HG03565 (cell line): Measurements from ENCODE around the gene CCDC177.
"Not testable (repeated sequence)": the region's sequence is repeated elsewhere in the genome, so short reads cannot be mapped to it uniquely, and the experiment has no call there.

Experiments used
- ATAC-seq: cut with Tn5 transposase; IDR thresholded peaks from one replicate; pipeline ENCODE4 v1.9.1; 2021; ENCODE audit warnings: mild to moderate bottlenecking, moderate library complexity; ENCODE audit not compliant: unreplicated experiment

CCDC177 gene

GRCh38 chr14:69600304-69600891 is 25.7 kb upstream of the CCDC177 start:
- no peak for ATAC-seq

GRCh38 chr14:69599431-69599830 is 24.8 kb upstream of the CCDC177 start:
- not testable (repeated sequence) for ATAC-seq

- no peak for ATAC-seq
Measured at GRCh38 chr14:69595336-69595735, 20.7 kb upstream of the CCDC177 start.

GRCh38 chr14:69594846-69595245 is 20.2 kb upstream of the CCDC177 start:
- ATAC-seq, result no peak

GRCh38 chr14:69593018-69593677 is 18.5 kb upstream of the CCDC177 start:
- ATAC-seq, result no peak

- ATAC-seq, result no peak
Measured at GRCh38 chr14:69591317-69591716, 16.6 kb upstream of the CCDC177 start.

GRCh38 chr14:69587389-69587788 is 12.7 kb upstream of the CCDC177 start:
- ATAC-seq, result no peak

GRCh38 chr14:69586404-69586803 is 11.7 kb upstream of the CCDC177 start:
- ATAC-seq, result no peak

GRCh38 chr14:69584389-69584788 is 9.7 kb upstream of the CCDC177 start:
- no peak for ATAC-seq

GRCh38 chr14:69582829-69583228 is 8.2 kb upstream of the CCDC177 start:
- ATAC-seq, result no peak

GRCh38 chr14:69582212-69582611 is 7.5 kb upstream of the CCDC177 start:
- ATAC-seq, result no peak

GRCh38 chr14:69581316-69581935 is 6.8 kb upstream of the CCDC177 start:
- no peak for ATAC-seq

GRCh38 chr14:69580009-69580577 is 5.4 kb upstream of the CCDC177 start:
- ATAC-seq, result no peak

- ATAC-seq, result no peak
Measured at GRCh38 chr14:69579476-69579875, 4.8 kb upstream of the CCDC177 start.

GRCh38 chr14:69574954-69575295 is 254 bp upstream of the CCDC177 start:
- no peak for ATAC-seq

- ATAC-seq, result no peak
Measured at GRCh38 chr14:69573831-69574262, 824 bp downstream of the CCDC177 start.

- no peak for ATAC-seq
Measured at GRCh38 chr14:69573205-69573830, 1.4 kb downstream of the CCDC177 start.

- ATAC-seq, result no peak
Measured at GRCh38 chr14:69572841-69573135, 1.9 kb downstream of the CCDC177 start.

- no peak for ATAC-seq
Measured at GRCh38 chr14:69572030-69572840, 2.4 kb downstream of the CCDC177 start.

- no peak for ATAC-seq
Measured at GRCh38 chr14:69571449-69572029, 3.1 kb downstream of the CCDC177 start.
